ELF-1 (cell line): ENCODE measurements around the gene C19orf73.
"Not testable (repeated sequence)": the region's sequence is repeated elsewhere in the genome, so short reads cannot be mapped to it uniquely, and the experiment has no call there.

Experiments
- DNase-seq: peaks from one replicate; pipeline ENCODE4 v3.0.0-alpha.2; 2016; ENCODE audit warnings: low read depth, low spot score

The C19orf73 gene

DNA sequence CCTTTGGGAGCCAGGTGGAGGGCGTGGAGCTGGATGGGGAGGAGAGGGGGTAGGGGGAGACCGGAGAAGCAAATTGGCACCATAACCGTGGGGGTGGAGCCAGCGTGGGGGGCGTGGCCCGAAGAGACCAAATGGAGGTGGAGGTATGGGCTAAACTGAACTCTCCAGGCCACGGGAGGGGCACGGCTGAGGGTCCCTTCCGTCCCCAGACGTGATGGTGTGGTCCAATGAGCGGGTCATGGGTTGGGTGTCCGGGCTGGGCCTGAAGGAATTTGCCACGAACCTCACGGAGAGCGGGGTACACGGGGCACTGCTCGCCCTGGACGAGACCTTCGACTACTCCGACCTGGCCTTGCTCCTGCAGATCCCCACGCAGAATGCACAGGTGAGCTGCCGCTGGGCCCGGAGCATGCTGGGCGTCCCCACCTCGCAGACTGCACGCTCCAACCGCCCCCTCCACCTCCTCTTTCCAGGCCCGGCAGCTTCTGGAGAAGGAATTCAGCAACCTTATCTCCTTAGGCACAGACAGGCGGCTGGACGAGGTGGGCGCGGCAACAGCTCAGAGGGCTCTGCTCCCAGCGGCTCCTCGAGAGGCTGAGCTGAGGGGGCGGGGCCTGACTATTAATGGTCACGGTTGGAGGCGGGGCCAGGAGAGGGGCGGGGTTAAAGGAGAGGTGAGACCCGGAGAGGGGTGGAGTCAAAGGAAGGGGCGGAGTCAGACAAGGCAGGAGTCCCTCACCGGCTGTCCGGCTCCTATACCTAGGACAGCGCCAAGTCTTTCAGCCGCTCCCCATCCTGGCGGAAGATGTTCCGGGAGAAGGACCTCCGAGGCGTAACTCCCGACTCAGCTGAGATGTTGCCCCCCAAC lies 30.1 kb upstream of the C19orf73 start:
- peak; percentile 98 for DNase-seq

DNA sequence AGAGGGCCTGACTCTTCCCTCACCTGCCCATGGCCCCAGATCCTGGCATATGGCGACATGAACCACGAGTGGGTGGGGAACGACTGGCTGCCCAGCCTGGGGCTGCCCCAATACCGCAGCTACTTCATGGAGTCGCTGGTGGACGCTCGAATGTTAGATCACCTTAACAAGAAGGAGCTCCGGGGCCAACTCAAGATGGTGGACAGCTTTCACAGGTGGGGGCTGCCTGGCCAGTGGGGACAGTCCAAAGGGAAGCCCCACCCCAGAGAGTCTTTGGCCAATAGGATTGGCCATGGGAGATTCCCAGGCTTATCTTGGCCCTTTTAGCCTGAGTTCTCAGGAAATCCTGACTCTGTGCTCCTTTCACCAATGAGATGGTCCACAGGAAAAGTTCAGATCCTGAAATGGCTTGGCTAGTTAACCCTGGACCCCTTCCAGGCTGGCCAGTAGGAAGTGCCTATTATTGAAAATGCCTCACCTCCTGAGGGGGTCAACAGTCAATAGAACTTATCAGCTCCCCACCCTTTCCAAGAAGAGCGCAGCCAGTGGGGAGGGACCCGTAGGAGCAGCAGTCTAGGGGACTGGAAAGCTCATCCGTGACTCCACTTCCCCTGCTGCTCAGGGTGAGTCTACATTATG lies 29.2 kb upstream of the C19orf73 start:
- DNase-seq = no peak

DNA sequence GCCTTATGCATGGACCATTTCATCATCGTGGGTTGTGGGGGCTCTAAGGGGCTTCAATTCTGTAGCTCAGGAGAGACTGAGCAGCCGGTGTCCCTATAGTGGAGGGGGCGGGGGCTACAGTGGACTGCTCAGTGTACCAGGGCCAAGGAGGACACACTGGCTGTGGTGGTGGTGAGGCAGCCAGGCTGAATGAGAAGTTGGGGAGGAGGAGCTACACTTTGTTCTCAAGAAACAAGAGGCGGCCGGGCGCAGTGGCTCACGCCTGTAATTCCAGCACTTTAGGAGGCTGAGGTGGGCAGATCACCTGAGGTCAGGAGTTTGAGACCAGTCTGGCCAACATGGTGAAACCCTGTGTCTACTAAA lies 27.4 kb upstream of the C19orf73 start:
- not testable (repeated sequence) for DNase-seq

DNA sequence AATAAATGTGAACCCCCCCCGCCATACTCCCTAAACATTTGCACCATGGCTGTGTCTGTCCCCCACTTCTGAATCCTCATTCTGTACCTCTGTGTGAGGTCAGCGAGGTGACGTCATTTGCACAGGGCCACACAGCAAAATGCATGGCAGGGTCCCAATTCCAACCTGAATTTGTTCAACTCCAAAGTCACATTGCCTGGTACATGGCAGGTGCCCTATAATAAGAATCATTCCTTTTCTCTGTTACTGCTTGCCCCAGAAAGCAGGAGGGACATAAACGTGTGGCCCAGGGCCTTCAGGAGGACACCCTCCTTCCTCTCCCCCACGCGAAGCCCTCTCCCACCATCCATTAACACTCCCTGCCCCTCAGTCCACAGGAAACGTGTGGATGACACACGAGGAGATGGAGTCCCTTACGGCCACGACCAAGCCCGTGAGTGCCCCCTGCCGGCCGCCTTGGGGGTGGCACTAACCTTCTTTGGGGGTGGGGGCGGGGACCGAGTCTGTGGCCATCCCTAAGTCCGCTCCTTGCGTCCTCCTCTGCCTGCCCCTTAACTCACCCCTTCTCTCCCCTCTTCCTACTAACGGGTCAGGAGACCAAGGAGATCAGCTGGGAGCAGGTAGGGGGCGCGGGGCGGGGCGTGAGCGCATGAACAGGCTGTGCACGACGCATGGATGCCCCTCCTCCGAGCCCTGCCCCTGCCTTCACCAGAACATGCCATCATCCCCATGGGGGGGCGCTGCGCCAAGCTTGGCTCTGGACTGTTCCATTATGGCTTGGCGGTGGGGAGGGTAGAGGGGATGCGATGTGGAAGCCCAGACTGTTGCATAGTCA lies 26.8 kb upstream of the C19orf73 start:
- peak; percentile 96 for DNase-seq

DNA sequence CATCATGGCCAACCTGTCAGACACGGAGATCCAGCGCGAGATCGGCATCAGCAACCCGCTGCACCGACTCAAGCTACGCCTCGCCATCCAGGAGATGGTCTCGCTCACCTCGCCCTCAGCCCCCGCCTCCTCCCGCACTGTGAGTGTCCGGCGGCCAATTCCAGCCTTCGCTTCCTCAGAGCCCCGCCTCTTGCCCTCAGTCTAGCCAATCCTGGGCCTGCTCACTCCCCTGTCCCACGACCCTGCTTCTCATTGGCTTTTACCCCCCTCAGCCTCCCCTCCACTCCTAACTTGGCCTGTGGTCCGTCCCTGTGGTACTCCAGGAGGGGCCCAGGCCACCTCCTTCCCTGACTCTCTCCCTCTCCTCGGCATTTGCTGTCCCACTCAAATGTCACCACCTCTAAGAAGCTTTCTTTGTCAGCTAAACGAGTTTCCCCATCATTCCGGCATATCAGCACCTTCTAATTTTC lies 24.0 kb upstream of the C19orf73 start:
- peak; percentile 97 for DNase-seq

DNA sequence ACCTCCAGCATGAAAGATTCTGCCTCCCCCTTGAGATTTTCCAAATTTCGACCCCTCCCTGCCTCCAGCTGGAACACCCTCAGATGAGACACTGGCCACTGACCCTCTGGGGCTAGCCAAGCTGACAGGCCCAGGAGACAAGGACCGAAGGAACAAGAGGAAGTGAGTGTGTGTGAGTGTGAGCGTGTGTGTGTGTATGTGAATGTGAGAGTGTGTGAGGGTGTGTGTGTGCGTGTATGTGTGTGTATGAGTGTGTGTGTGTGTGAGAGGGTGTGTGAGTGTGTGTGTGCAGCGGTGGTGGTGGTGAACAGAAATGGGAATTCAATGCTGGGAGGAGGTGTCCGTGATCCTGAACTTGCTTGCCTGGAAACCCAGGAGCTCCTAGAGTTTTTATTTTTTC lies 22.4 kb upstream of the C19orf73 start:
- DNase-seq = no peak

DNA sequence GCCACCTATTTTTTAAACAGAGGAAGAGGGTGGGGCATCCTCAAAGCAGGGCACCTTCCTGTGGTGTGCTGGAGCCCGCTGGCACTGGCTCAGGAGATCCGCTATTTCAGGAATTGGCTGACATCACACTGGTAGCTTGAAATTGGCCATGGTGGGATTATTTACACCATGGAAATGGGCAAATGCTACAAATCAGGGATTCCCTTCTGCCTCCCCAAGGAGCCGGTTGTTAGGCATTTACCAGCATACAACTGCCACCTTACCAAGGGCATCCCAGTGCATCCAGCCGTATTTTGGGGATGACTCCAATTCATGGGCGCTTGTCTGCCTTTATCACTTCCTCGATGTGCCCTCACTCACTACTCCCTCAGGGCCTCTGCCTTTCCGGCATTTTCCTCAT lies 22.0 kb upstream of the C19orf73 start:
- no peak for DNase-seq

DNA sequence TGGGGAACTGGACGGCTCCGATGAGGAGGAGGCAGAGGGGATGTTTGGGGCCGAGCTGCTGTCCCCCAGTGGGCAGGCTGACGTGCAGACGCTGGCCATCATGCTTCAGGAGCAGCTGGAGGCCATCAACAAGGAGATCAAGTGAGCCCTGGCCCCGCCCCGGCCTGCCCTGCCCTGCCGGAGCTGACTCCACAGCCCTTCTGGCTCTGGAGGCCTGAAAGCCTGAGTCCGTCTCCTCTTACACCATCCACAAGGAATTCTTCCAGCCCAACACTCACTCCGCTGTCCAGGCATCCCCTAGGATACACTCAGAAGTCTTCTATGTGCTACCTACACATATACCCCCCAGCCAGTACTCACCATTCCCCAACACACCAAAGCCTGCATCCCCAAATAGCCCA lies 17.8 kb upstream of the C19orf73 start:
- peak; percentile 21 for DNase-seq

DNA sequence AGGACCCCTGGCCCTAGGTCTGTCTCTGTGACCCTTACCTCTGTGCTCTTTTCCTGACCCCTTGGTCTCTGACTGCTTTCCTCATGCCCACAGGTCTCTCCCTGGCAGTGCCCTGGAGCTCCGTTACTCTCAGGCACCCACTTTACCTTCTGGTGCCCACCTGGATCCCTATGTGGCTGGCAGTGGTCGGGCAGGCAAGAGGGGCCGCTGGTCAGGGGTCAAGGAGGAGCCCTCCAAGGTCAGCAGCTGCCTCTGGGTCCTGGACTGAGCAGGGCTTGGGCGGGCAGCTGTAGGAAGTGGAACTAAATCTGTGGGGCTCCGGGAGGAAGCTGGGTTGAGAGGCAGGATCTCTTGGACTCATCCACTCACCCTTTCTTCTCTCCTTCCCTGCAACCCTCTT lies 16.7 kb upstream of the C19orf73 start:
- no peak for DNase-seq

DNA sequence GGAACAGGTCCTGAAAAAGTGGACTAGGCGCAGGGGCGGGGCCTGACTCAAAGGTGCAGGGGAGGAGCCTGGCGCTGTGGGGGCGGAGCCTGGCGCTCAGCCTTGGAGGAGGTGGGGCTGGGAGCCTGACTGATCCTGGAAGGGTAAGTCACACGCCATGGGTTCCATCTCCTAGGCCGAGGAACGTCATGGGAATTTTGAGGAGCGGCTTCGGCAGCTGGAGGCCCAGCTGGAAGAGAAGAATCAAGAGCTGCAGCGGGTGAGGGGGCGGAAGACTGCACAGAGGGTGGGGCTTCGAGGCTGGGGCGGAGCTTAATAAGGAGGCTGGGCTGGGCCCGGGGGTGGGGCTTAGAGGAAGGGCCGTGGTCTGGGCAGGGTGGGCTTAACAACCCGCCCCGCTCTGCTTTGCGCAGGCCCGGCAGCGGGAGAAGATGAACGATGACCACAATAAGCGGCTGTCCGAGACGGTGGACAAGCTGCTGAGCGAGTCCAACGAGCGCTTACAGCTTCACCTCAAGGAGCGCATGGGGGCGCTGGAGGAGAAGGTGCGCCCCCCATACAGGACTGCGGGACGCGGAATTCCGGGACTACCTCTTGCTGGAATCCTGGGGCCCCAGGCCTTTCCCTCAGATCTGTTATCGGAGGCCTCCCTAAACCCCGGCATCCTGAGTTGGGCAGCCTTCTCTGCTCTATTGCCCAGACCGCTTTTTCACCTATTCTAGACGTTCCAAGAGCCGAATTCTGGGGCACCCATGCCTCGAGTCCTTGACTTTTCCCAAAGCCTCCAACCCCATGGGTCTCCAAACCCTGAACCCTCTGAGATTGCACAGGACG lies 14.9 kb upstream of the C19orf73 start:
- DNase-seq = peak; percentile 90

DNA sequence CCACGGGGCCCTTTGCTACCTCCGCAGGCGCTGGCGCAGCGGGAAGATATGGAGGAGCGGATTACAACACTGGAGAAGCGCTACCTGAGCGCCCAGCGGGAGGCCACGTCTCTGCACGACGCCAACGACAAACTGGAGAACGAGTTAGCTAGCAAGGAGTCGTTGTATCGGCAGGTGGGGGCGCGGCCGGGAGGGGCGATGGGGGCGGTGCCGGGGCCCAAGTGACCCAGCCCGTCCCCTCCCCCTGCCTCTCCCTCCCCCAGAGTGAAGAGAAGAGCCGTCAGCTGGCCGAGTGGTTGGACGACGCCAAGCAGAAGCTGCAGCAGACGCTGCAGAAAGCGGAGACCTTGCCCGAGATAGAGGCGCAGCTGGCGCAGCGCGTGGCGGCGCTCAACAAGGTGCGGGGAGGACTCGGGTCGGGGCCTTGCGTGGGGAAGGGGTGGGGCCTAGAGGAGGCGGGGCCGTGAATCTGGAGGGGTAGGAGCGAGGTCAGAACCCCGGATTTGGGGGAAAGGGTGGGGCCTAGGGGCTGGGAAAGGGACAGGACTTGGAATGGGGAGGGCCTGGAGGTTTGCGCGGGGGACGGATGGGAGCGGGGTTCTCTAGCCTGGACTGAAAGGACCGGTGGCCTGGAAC lies 14.1 kb upstream of the C19orf73 start:
- peak; percentile 55 for DNase-seq

DNA sequence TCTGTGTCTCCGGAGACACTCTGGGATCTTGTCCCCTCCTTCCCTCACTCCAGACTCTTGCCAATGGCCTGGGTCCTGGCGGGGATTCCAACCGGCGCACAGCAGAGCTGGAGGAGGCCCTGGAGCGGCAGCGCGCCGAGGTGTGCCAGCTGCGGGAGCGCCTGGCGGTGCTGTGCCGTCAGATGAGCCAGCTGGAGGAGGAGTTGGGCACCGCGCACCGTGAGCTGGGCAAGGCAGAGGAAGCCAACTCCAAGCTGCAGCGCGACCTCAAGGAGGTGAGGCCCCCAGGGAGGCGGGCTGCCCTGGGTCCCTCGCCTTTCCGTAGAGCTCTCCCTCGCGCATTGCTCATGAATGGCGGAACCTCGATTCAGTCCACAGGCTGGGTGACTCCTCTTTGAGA lies 11.4 kb upstream of the C19orf73 start:
- no peak for DNase-seq

DNA sequence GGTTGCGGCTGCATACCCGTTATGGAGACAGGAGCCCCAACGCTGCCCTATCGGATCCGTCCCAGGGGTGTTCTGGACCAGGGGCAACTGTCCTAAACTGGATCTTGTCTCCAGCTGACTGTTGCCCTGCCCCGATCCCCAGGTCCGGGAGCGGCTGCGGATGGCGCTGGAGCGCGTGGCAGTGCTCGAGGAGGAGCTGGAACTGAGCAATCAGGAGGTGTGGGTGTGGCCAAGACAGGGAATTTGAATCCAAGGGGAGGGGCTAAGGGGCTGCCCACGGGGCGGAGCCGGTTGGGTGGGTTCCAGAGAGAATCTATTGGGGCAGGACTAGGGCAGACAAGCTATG lies 10.3 kb upstream of the C19orf73 start:
- peak; percentile 81 for DNase-seq

DNA sequence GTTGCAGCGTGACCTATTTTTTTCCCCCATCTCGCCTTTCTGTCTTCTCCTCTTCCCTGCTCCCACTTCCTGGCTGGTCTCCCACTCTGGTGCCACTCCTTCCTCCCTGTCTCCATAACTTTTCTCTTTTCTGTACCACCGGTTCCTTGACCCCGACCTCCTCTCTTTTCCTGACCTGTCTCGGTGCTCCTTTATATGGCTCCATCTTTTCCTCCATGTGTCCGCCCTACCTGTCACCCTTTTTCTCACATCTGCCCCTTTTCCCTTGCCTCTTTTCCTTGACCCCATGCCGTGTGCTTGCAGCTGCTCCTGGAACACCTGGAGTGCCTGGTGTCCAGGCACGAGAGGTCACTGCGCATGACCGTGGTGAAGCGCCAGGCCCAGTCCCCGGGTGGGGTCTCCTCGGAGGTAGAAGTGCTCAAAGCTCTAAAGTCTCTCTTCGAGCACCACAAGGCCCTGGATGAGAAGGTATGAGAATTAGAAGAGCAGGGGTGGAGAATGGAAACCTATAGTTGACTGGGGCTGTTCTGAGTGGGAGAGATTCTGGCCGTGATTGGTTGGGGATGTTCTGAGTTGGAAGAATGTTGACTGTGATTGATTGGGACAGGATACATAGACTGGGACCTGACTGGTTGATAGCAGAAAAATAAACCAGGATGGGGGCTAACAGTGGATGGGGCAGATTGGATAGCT lies 9.7 kb upstream of the C19orf73 start:
- DNase-seq = no peak

DNA sequence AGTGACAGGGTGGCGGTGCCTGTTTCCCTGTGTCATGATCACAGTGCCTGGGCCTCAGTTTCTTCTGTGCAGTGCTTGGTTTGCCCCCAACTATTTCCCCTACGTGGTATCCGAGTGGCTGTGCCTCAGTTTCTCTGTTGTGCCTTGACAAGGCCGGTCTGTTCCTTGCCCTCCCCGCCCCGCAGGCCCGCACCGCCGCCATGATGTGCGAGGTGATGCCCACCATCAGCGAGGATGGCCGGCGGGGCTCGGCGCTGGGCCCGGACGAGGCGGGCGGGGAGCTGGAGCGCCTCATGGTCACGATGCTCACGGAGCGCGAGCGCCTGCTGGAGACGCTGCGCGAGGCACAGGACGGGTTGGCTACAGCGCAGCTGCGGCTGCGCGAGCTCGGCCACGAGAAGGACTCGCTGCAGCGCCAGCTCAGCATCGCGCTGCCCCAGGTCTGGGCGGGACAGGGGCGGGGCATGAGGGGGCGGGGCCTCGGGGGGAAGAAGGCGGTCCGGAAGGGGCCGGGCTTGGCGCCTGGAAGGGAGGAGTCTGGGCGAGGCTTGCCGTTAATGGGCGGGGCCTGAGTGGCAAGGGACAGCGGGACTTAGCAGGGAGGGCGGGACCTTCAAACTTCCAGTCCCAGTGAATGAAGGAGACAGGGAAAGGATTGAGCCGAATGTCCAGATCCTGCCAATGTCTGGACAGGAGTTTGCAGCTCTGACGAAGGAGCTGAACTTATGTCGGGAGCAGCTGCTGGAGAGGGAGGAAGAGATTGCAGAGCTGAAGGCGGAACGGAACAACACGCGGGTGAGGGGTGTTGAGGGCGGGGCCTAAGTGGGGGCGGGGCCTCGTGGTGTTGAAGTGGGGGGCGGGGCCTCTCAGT lies 9.0 kb upstream of the C19orf73 start:
- DNase-seq = peak; percentile 94

DNA sequence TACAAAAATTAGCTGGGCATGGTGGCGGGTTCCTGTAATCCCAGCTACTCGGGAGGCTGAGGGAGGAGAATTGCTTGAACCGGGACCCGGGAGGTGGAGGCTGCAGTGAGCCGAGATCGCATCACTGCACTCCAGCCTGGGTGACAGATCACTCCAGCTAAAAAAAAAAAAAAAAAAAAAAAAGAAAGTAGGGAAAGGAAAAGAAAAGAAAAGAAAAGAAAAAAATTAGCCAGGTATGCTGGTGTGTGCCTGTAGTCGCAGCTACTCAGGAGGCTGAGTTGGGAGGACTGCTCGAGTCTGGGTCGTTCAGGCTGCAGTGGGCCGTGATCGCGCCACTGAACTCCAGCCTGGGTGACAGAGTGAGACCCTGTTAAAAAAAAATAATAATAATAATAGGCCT lies 8.3 kb upstream of the C19orf73 start:
- DNase-seq = not testable (repeated sequence)

DNA sequence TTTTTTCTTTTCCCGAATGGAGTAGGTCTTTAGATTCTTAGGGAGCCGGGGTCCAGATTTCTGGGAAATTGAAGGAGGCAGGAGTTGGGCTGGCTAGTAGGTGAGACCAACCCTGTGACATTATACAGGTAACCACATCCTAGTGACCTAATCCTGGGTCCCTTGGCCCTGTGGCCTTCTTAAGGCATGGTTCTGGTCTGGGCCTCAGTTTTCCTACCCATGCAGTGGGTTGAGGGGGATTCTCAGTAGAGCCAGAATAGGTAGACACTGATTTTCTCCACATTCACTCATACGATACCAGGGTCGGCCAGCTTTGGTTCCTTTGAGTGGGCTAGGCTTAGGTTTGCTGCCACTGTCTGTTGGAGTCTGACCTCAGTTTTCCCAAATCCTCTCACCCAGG lies 7.6 kb upstream of the C19orf73 start:
- DNase-seq = no peak

DNA sequence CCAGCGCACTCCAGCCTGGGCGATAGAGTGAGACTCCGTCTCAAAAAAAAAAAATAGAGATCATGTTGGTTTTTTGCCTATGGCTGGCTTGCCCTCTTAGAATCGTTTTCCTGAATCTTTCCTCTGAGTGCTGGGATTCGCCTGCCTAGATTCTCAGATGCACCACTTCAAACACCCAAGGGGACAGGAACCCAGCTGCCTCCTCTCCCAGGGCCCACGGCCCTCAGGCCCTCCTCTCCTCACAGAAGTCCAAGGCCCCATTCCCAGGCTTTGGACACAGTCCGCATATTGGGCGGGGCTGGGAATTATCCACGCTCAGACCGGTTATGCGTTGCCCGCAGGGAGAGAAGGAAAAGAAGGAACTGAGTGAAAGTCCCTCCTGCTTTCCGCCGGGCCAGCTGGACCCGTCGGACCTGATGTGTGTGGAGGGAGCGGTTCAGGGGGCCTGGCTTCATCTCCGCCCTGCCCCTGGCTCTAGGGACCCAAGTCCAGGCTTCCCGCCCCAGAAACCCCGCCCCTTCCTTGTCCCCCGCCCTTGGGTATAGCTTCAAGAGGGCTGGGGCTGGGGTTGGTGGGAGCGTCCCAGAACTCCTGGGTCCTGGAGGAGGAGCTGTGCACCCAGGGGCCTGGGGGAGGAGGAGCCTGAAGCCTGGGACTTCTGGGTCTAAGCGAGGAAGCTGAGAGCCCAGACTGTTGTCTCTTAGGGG lies 6.2 kb upstream of the C19orf73 start:
- DNase-seq = peak; percentile 82

DNA sequence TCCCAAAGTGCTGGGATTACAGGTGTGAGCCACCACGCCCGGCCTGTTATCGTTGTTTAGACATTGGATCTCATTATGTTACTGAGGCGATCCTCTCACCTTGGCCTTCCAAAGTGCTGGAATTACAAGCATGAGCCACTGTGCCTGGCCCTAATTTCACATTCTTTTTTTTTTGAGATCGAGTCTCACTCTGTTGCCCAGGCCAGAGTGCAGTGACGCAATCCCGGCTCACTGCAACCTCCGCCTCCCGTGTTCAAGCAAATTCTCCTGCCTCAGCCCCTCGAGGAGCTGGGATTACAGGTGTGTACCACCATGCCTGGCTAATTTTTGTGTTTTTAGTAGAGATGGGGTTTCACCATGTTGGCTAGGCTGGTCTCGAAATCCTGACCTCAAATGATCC lies 4.3 kb upstream of the C19orf73 start:
- DNase-seq = not testable (repeated sequence)
